K562 (cell line): ENCODE data around the gene MTA2. TPM values are rescaled to one million over a fixed set of nuclear protein-coding genes. Genes with fewer than 3 reads are reported as not detected.
A peak's percentile ranks its signal among the peaks of the same experiment; 100 is the strongest.

ENCODE experiments used
- ATF1 ChIP-seq, 2 experiments: fragments of 450-650 bp in 1 of 2; IDR thresholded peaks; 2 replicates each; pipeline ENCODE4 v1.6.1; 2016; ENCODE audit warnings: missing compliant biosample characterization in 1 of 2, missing genetic modification characterization in 1 of 2
- ATF7 ChIP-seq: fragments of 450-650 bp; IDR thresholded peaks from 2 replicates; pipeline ENCODE4 v1.7.1; 2014; ENCODE audit warnings: mild to moderate bottlenecking, moderate library complexity
- E2F3 ChIP-seq: fragments of 250-450 bp; sonication (Bioruptor Pico); IDR thresholded peaks from 2 replicates; pipeline ENCODE4 v1.4.0; 2020; ENCODE audit warnings: mild to moderate bottlenecking
- E4F1 ChIP-seq: fragments of 250-450 bp; sonication (Bioruptor Pico); IDR thresholded peaks from 2 replicates; pipeline ENCODE4 v1.5.0; 2021; ENCODE audit warnings: mild to moderate bottlenecking, borderline replicate concordance
- EGR1 ChIP-seq: fragments of 450-650 bp; conservative IDR thresholded peaks from 2 replicates; pipeline ENCODE4 v1.6.1; 2017; ENCODE audit warnings: mild to moderate bottlenecking
- ETS2 ChIP-seq: IDR thresholded peaks from 2 replicates; pipeline ENCODE4 v1.6.1; 2016; ENCODE audit warnings: borderline replicate concordance, missing genetic modification characterization, mild to moderate bottlenecking, moderate library complexity, missing compliant biosample characterization; ENCODE audit not compliant: poor library complexity, severe bottlenecking
- ETV6 ChIP-seq, 3 experiments: fragments of 150-350 bp in 1 of 3; sonication (generic) in 1 of 3; formaldehyde crosslinking in 1 of 3; IDR thresholded peaks; 2 replicates each; pipeline versions ENCODE4 v1.6.1 to v1.8.0; 2014 to 2022; ENCODE audit warnings: borderline replicate concordance in 2 of 3, low read depth in 2 of 3, antibody characterized with exemption in 1 of 3, low read length in 1 of 3, mild to moderate bottlenecking in 1 of 3, missing genetic modification reagents in 1 of 3
- FOXA1 ChIP-seq: fragments of 450-650 bp; IDR thresholded peaks from 2 replicates; pipeline ENCODE4 v1.6.1; 2016; ENCODE audit warnings: mild to moderate bottlenecking, borderline replicate concordance
- KLF10 ChIP-seq: fragments of 250-450 bp; sonication (Bioruptor Pico); IDR thresholded peaks from 2 replicates; pipeline ENCODE4 v1.6.1; 2021; ENCODE audit warnings: matching md5 sums
- MAFK ChIP-seq: IDR thresholded peaks from 2 replicates; pipeline ENCODE4 v1.6.1; 2011; ENCODE audit warnings: low read length, improper control_type of control experiment
- MTF1 ChIP-seq: fragments of 250-450 bp; sonication (Bioruptor Pico); IDR thresholded peaks from 2 replicates; pipeline ENCODE4 v1.9.0; 2021; ENCODE audit warnings: moderate library complexity, mild to moderate bottlenecking, inconsistent platforms, borderline replicate concordance
- NKRF ChIP-seq: fragments of 450-650 bp; IDR thresholded peaks from 2 replicates; pipeline ENCODE4 v1.6.1; 2016; ENCODE audit warnings: borderline replicate concordance
- POLR2AphosphoS5 ChIP-seq: IDR thresholded peaks from 2 replicates; pipeline ENCODE4 v1.6.1; 2011; ENCODE audit warnings: mild to moderate bottlenecking, low read depth, low read length, moderate library complexity; ENCODE audit not compliant: control insufficient read depth, insufficient read depth
- RBM15 ChIP-seq: fragments of 200-400 bp; formaldehyde crosslinking; IDR thresholded peaks from 2 replicates; pipeline ENCODE4 v1.6.1; 2018; ENCODE audit warnings: mild to moderate bottlenecking, low read length, moderate library complexity; ENCODE audit not compliant: insufficient read depth
- RBM39 ChIP-seq: fragments of 200-400 bp; formaldehyde crosslinking; optimal IDR thresholded peaks from 2 replicates; pipeline ENCODE3; 2018; ENCODE audit warnings: low read depth, low read length
- SIN3A ChIP-seq, 2 experiments: fragments of 150-350 bp in 1 of 2; IDR thresholded peaks; 2 replicates each; pipeline ENCODE4 v1.6.1; 2011 to 2016; ENCODE audit warnings: borderline replicate concordance in 2 of 2, low read depth in 2 of 2, low read length in 2 of 2, mild to moderate bottlenecking in 2 of 2, moderate library complexity in 2 of 2; ENCODE audit not compliant: control insufficient read depth in 1 of 2
- SMARCA4 ChIP-seq: fragments of 450-650 bp; IDR thresholded peaks from 2 replicates; pipeline ENCODE4 v1.6.1; 2016
- SMARCE1 ChIP-seq: fragments of 450-650 bp; IDR thresholded peaks from 2 replicates; pipeline ENCODE4 v1.7.1; 2016; ENCODE audit warnings: mild to moderate bottlenecking
- TAF1 ChIP-seq: IDR thresholded peaks from 2 replicates; pipeline ENCODE4 v1.6.1; 2011; ENCODE audit warnings: mild to moderate bottlenecking, low read length, moderate library complexity; ENCODE audit not compliant: insufficient read depth, control insufficient read depth, severe bottlenecking; ENCODE audit errors: extremely low read depth
- TCFL5 ChIP-seq: fragments of 250-450 bp; sonication (Bioruptor Pico); conservative IDR thresholded peaks from 2 replicates; pipeline ENCODE4 v1.6.1; 2021; ENCODE audit warnings: mild to moderate bottlenecking, moderate library complexity, matching md5 sums
- ZC3H11A ChIP-seq: IDR thresholded peaks from 2 replicates; pipeline ENCODE4 v1.6.1; 2012; ENCODE audit warnings: low read depth, low read length, improper control_type of control experiment
- ZNF282 ChIP-seq: sonication (generic); formaldehyde crosslinking; IDR thresholded peaks from 2 replicates; pipeline ENCODE4 v1.8.1; 2023; ENCODE audit warnings: missing genetic modification reagents
- ZNF444 ChIP-seq: fragments of 250-450 bp; sonication (Bioruptor Pico); IDR thresholded peaks from 2 replicates; pipeline ENCODE4 v1.4.0; 2020; ENCODE audit warnings: mild to moderate bottlenecking, moderate library complexity
- polyA plus RNA-seq, 8 experiments: library from polyadenylated mRNA; depleted of rRNA in 4 of 8; stranded (reverse) in 5 of 8; unstranded in 3 of 8; fragments of >200 nt; fragmentation: Nextera tagmentation in 2 of 8; fragmentation: Illumina TruSeq in 1 of 8; extraction: Ambion mirVana in 2 of 8; extraction: Trizol in 1 of 8; gene quantifications; 2 replicates each; pipeline versions ENCODE4 v1.2.1 to v1.2.3, GENCODE V29; 2011 to 2014; ENCODE audit warnings: inconsistent platforms in 1 of 8, missing spikeins in 1 of 8
- total RNA-seq, 7 experiments: library from RNA; depleted of rRNA in 6 of 7; stranded (reverse); fragments of >200 nt in 6 of 7; fragmentation: Illumina TruSeq in 2 of 7; extraction: Trizol in 2 of 7; gene quantifications; 2 replicates each; pipeline versions ENCODE4 v1.2.1 to v1.2.3, GENCODE V29; 2011 to 2021; ENCODE audit warnings: low replicate concordance in 1 of 7

The MTA2 gene
- total and polyA plus RNA-seq, 9 of the 15 experiments (the other 6 are each of a cell fraction or from before 2014, with no cell fraction given), result 6.2 to 220 (median 172) TPM

GRCh38 chr11:62556108-62556874 is 45.4 kb downstream of the MTA2 start (continued):
- no peak for TF ChIP-seq E4F1
- TF ChIP-seq SMARCE1, result peak; percentile 78
- no peak for TF ChIP-seq SIN3A (IDR thresholded peaks at IDR 0.05; ENCODE audit: borderline replicate concordance in 2 of 2, control insufficient read depth in 1 of 2, low read depth in 2 of 2, low read length in 2 of 2)
- TF ChIP-seq ETV6 (IDR thresholded peaks at IDR 0.05; ENCODE audit: borderline replicate concordance in 1 of 2, low read depth in 2 of 2, low read length in 1 of 2), result no peak
- TF ChIP-seq ETV6 (CRISPR knock-in tag; IDR thresholded peaks at IDR 0.05; ENCODE audit: borderline replicate concordance), result no peak
- peak; percentile 49 for TF ChIP-seq SMARCA4
- no peak for TF ChIP-seq RBM15
- no peak for TF ChIP-seq ZNF282 (CRISPR knock-in tag)
- TF ChIP-seq E2F3 (CRISPR knock-in tag), result 0 out of 2 replicates have a peak, but pooled peaks have one; percentile 27
- TF ChIP-seq RBM39, result no peak
- no peak for TF ChIP-seq ETS2
- no peak for TF ChIP-seq EGR1
- no peak for TF ChIP-seq FOXA1
- no peak for TF ChIP-seq POLR2AphosphoS5
- TF ChIP-seq NKRF, result no peak
- peak; percentile 47; the same call in 1 of the 2 replicates for TF ChIP-seq ATF7
- no peak for TF ChIP-seq TAF1
- no peak for TF ChIP-seq ATF1 (CRISPR knock-in tag; IDR thresholded peaks at IDR 0.05)
- TF ChIP-seq ATF1 (tag; IDR thresholded peaks at IDR 0.05), result peak; percentile 78
- TF ChIP-seq ZC3H11A, result no peak
- TF ChIP-seq MTF1 (CRISPR knock-in tag), result no peak
- TF ChIP-seq KLF10, result no peak
- TF ChIP-seq TCFL5, result no peak
- no peak; the same call in 1 of the 2 replicates for TF ChIP-seq MAFK
- no peak for TF ChIP-seq ZNF444 (CRISPR knock-in tag)
